CD14-positive monocyte (primary cell): ENCODE measurements around the gene FGFR2. TPM values are rescaled to one million over a fixed set of nuclear protein-coding genes. Genes with fewer than 3 reads are reported as not detected.

Experiments used
- DNase-seq, 3 donors: peaks; one replicate each; pipeline ENCODE4 v3.0.0-alpha.2; 2011 to 2022
- H2AFZ ChIP-seq: 2 replicates; pipeline ENCODE4 v1.6.0; 2012; ENCODE audit warnings: mild to moderate bottlenecking, low read depth, low read length, inconsistent platforms; ENCODE audit not compliant: insufficient read depth, poor library complexity, severe bottlenecking
- H3K27ac ChIP-seq, 2 donors: 1 replicate in 1 of 2; 2 replicates in 1 of 2; pipeline ENCODE4 v1.5.1; 2012 to 2013; ENCODE audit warnings: low read length in 2 of 2, control low read depth in 1 of 2, inconsistent platforms in 1 of 2, low read depth in 1 of 2, mild to moderate bottlenecking in 1 of 2
- H3K27me3 ChIP-seq, 2 donors: one replicate each; pipeline versions ENCODE4 v1.6.0 to v1.6.1; 2011 to 2013; ENCODE audit warnings: low read length in 2 of 2; ENCODE audit not compliant: control insufficient read depth in 2 of 2, insufficient read depth in 2 of 2
- H3K36me3 ChIP-seq, 2 donors: replicated peaks in 1 of 2; 1 replicate in 1 of 2; 2 replicates in 1 of 2; pipeline versions ENCODE4 v1.5.1 to v1.6.1; 2012 to 2013; ENCODE audit warnings: low read length in 2 of 2, control low read depth in 1 of 2, inconsistent platforms in 1 of 2, mild to moderate bottlenecking in 1 of 2; ENCODE audit not compliant: insufficient read depth in 2 of 2, control insufficient read depth in 1 of 2
- H3K4me1 ChIP-seq, 2 donors: 1 replicate in 1 of 2; 2 replicates in 1 of 2; pipeline versions ENCODE4 v1.5.1 to v1.6.1; 2012 to 2013; ENCODE audit warnings: low read length in 2 of 2, control low read depth in 1 of 2, inconsistent platforms in 1 of 2, mild to moderate bottlenecking in 1 of 2, moderate library complexity in 1 of 2; ENCODE audit not compliant: insufficient read depth in 2 of 2, control insufficient read depth in 1 of 2
- H3K4me2 ChIP-seq: replicated peaks from 2 replicates; pipeline ENCODE3; 2012; ENCODE audit warnings: low read length, moderate library complexity, mild to moderate bottlenecking; ENCODE audit not compliant: poor library complexity, severe bottlenecking; ENCODE audit errors: extremely low read depth
- H3K4me3 ChIP-seq, 3 experiments: fragments of 200-600 bp in 1 of 3; sonication (generic) in 1 of 3; replicated peaks in 1 of 3; 1 replicate in 2 of 3; 2 replicates in 1 of 3; pipeline ENCODE4 v1.5.1; 2011 to 2013; ENCODE audit warnings: low read length in 3 of 3, mild to moderate bottlenecking in 3 of 3, control low read depth in 2 of 3, low read depth in 2 of 3, inconsistent platforms in 1 of 3, moderate library complexity in 1 of 3
- H3K79me2 ChIP-seq: 2 replicates; pipeline ENCODE4 v1.6.0; 2012; ENCODE audit warnings: mild to moderate bottlenecking, control low read depth, inconsistent platforms, low read length, moderate library complexity; ENCODE audit not compliant: insufficient read depth
- H3K9ac ChIP-seq: 2 replicates; pipeline ENCODE4 v1.6.0; 2017; ENCODE audit warnings: low read length, mild to moderate bottlenecking; ENCODE audit not compliant: insufficient read depth, poor library complexity, severe bottlenecking
- H3K9me3 ChIP-seq, 2 donors: replicated peaks in 1 of 2; 1 replicate in 1 of 2; 2 replicates in 1 of 2; pipeline versions ENCODE4 v1.5.1 to v1.6.1; 2012 to 2013; ENCODE audit warnings: low read length in 2 of 2, control low read depth in 1 of 2; ENCODE audit not compliant: control insufficient read depth in 1 of 2, insufficient read depth in 1 of 2
- H4K20me1 ChIP-seq: 2 replicates; pipeline ENCODE4 v1.6.0; 2012; ENCODE audit warnings: mild to moderate bottlenecking, low read length, control low read depth, moderate library complexity; ENCODE audit not compliant: insufficient read depth
- H3K27ac Mint-ChIP-seq, 7 donors: one replicate each; pipeline ENCODE4 v1.8.0; 2020; ENCODE audit warnings: mild to moderate bottlenecking in 7 of 7, mixed read lengths in 7 of 7, moderate library complexity in 6 of 7, inconsistent platforms in 2 of 7
- H3K27me3 Mint-ChIP-seq, 3 donors: one replicate each; pipeline ENCODE4 v1.8.0; 2021 to 2022; ENCODE audit warnings: low read depth in 3 of 3, mild to moderate bottlenecking in 3 of 3, mixed read lengths in 3 of 3, moderate library complexity in 3 of 3, inconsistent platforms in 1 of 3
- H3K36me3 Mint-ChIP-seq, 2 donors: one replicate each; pipeline ENCODE4 v1.8.0; 2020; ENCODE audit warnings: mixed read lengths in 2 of 2, inconsistent platforms in 1 of 2, mild to moderate bottlenecking in 1 of 2
- H3K4me1 Mint-ChIP-seq: one replicate; pipeline ENCODE4 v1.8.0; 2020; ENCODE audit warnings: mild to moderate bottlenecking, mixed read lengths
- H3K4me3 Mint-ChIP-seq, 2 donors: one replicate each; pipeline ENCODE4 v1.8.0; 2020; ENCODE audit warnings: mild to moderate bottlenecking in 2 of 2, mixed read lengths in 2 of 2, moderate library complexity in 1 of 2
- H3K9me3 Mint-ChIP-seq, 7 donors: one replicate each; pipeline ENCODE4 v1.8.0; 2020 to 2022; ENCODE audit warnings: mixed read lengths in 7 of 7, mild to moderate bottlenecking in 6 of 7, moderate library complexity in 6 of 7, inconsistent platforms in 2 of 7
- WGBS: methylation state at CpG from one replicate; pipeline ENCODE4 v1.1.5; 2013; ENCODE audit warnings: missing lambda C conversion rate; ENCODE audit not compliant: insufficient coverage; 5-methylcytosine and 5-hydroxymethylcytosine counted together
- intact Hi-C, 2 donors: fragments of 100-400 bp; cut with micrococcal nuclease; formaldehyde crosslinking; loops; one replicate each; pipeline versions ENCODE4 v1.15.0 to v1.15.1; 2023
- polyA plus RNA-seq, 3 donors: library from polyadenylated mRNA; depleted of rRNA in 1 of 3; unstranded in 2 of 3; stranded (reverse) in 1 of 3; fragments of 300-500 nt in 2 of 3; fragments of >200 nt in 1 of 3; fragmentation: Illumina TruSeq in 2 of 3; gene quantifications; 1 replicate in 2 of 3; 2 replicates in 1 of 3; pipeline ENCODE4 v1.2.3, GENCODE V29; 2012 to 2021
- TF ChIP-seq, protein P1 (sequence below): fragments of 200-600 bp; IDR thresholded peaks from one replicate; pipeline ENCODE4 v1.8.0; 2022; ENCODE audit warnings: antibody characterized with exemption, mild to moderate bottlenecking

The FGFR2 gene
- polyA plus RNA-seq, 3 donors = not detected

DNA sequence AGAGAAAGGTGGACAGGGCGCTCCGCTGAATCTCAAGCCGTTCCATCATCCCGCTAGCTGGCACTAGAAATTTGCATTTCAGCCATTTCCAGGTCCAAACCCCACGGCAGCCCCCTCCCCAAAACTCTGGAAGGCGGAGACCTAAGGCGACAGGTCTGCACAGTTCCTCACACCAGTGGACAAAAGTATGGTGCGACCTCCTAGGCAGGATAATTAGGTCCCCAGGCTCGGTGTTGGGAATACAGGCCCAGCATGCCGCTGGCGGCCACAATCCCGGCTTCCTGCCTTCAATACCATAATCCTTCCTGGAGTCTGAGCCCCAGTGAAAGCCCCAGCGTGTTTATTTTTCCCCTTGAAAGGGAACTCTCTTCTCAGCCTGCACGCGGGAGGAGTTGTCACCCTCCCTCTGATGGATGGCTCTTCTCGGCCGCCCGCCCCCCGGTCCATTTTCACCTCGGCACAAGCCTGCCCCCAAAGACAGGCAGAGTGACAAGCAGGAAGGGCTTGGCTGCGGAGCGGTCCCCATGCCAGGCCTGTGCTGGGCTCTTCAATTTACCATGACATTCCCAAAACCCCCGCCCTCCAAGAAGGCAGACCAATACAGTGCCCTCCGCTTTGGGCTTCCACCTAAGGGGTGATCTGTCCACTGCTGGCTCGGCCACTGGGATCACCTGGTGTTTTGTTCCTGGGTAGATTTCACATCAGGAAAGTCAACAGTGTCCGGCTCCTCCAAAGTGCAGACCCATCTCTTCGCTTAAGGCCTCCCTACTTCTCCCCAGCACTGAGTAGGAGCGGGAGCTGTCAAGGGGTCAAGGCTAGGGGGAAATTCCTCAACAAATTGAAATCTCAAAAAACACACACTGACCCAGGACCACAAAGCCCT lies 2.2 kb downstream of the FGFR2 start:
- H4K20me1 ChIP-seq = no peaks in the 10 kb centered on the region
- no peak overlapping the region for H3K4me2 ChIP-seq
- Mint-ChIP-seq H3K9me3 (peaks cover 0 to 13% (median 4%) of the 10 kb centered on the region in 7 donors), H3K4me3 (peak overlapping the region in 1 of 2 donors; percentile 88), H3K27me3 (peaks cover 60 to 73% (median 62%) of the 10 kb centered on the region in 3 donors), H3K27ac (no peak overlapping the region), H3K36me3 (peaks cover 3% of the 10 kb centered on the region in 2 donors), H3K4me1 (peaks cover 3% of the 10 kb centered on the region)
- H3K4me3 ChIP-seq = no peak overlapping the region
- intact Hi-C loops = no loop called here
- H3K4me1 ChIP-seq = no peaks in the 10 kb centered on the region
- TF ChIP-seq, protein P1, sequence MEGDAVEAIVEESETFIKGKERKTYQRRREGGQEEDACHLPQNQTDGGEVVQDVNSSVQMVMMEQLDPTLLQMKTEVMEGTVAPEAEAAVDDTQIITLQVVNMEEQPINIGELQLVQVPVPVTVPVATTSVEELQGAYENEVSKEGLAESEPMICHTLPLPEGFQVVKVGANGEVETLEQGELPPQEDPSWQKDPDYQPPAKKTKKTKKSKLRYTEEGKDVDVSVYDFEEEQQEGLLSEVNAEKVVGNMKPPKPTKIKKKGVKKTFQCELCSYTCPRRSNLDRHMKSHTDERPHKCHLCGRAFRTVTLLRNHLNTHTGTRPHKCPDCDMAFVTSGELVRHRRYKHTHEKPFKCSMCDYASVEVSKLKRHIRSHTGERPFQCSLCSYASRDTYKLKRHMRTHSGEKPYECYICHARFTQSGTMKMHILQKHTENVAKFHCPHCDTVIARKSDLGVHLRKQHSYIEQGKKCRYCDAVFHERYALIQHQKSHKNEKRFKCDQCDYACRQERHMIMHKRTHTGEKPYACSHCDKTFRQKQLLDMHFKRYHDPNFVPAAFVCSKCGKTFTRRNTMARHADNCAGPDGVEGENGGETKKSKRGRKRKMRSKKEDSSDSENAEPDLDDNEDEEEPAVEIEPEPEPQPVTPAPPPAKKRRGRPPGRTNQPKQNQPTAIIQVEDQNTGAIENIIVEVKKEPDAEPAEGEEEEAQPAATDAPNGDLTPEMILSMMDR = no peak
- H3K27me3 ChIP-seq = peaks cover 44 to 64% of the 10 kb centered on the region in 2 donors
- H2AFZ ChIP-seq = no peak overlapping the region
- H3K9ac ChIP-seq = no peak overlapping the region
- WGBS = 31% methylated on average over 20 of the region's 28 CpGs
- no peak overlapping the region for H3K27ac ChIP-seq
- H3K36me3 ChIP-seq = no peaks in the 10 kb centered on the region
- DNase-seq = no peak
- no peaks in the 10 kb centered on the region for H3K79me2 ChIP-seq
- H3K9me3 ChIP-seq = peaks cover 0 to 28% of the 10 kb centered on the region in 2 donors

- no peaks in the 10 kb centered on the region for H3K4me1 ChIP-seq
- H3K27me3 ChIP-seq = peaks cover 38 to 58% of the 10 kb centered on the region in 2 donors
- no peak overlapping the region for H2AFZ ChIP-seq
- peaks cover 0 to 28% of the 10 kb centered on the region in 2 donors for H3K9me3 ChIP-seq
- intact Hi-C loops = no loop called here
- no peak overlapping the region for H3K4me2 ChIP-seq
- Mint-ChIP-seq H3K4me1 (peaks cover 3% of the 10 kb centered on the region), H3K27me3 (peaks cover 53 to 67% (median 55%) of the 10 kb centered on the region in 3 donors), H3K9me3 (peaks cover 0 to 13% (median 4%) of the 10 kb centered on the region in 7 donors), H3K36me3 (peaks cover 2 to 3% of the 10 kb centered on the region in 2 donors), H3K27ac (no peak overlapping the region), H3K4me3 (peak overlapping the region in 1 of 2 donors; percentile 76)
- H3K4me3 ChIP-seq = no peak overlapping the region
- no peaks in the 10 kb centered on the region for H3K79me2 ChIP-seq
- no peak for DNase-seq
- no peak overlapping the region for H3K9ac ChIP-seq
- 73% methylated on average over 4 of the region's 11 CpGs for WGBS
- no peaks in the 10 kb centered on the region for H3K36me3 ChIP-seq
- H3K27ac ChIP-seq = no peak overlapping the region
- H4K20me1 ChIP-seq = no peaks in the 10 kb centered on the region
- TF ChIP-seq, protein P1 = no peak
These were observed 2.9 kb downstream of the FGFR2 start for GRCh38 chr10:121595351-121595805.
